ENCODE data around the gene CHCHD10.

DNA sequence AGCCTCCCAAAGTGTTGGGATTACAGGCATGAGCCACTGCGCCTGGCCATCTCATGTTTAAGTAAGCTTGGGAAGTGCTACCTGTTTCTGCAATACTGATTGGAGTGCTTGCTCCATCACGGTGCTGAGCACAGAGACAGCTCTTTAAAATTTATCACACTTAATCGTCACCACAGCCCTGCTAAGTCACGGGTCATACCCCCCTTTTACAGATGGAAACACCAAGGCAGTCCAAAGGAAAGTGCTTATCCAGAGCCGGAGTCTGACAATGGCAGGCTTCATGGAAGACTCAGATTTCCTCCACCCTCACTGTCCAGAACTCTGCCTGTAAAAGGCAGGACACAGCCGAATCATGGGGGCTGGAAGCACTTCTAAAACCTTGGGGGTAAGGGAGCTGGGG is 7.7 kb downstream of the CHCHD10 start:
- TF ChIP-seq SKIL (IDR thresholded peaks at IDR 0.05; ENCODE audit: low read depth, poor library complexity, severe bottlenecking) (no peak), HSF1 (IDR thresholded peaks at IDR 0.05; ENCODE audit: low read depth, low read length) (no peak)
- TF ChIP-seq, protein P1, sequence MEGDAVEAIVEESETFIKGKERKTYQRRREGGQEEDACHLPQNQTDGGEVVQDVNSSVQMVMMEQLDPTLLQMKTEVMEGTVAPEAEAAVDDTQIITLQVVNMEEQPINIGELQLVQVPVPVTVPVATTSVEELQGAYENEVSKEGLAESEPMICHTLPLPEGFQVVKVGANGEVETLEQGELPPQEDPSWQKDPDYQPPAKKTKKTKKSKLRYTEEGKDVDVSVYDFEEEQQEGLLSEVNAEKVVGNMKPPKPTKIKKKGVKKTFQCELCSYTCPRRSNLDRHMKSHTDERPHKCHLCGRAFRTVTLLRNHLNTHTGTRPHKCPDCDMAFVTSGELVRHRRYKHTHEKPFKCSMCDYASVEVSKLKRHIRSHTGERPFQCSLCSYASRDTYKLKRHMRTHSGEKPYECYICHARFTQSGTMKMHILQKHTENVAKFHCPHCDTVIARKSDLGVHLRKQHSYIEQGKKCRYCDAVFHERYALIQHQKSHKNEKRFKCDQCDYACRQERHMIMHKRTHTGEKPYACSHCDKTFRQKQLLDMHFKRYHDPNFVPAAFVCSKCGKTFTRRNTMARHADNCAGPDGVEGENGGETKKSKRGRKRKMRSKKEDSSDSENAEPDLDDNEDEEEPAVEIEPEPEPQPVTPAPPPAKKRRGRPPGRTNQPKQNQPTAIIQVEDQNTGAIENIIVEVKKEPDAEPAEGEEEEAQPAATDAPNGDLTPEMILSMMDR (IDR thresholded peaks at IDR 0.05 in 2 of 3, conservative IDR thresholded peaks at IDR 0.05 in 1 of 3; ENCODE audit: control insufficient read depth in 2 of 3, extremely low read depth in 1 of 3, insufficient read depth in 1 of 3, low read depth in 3 of 3, low read length in 3 of 3) = no peak

All from GM12878 (cell line).